Colonic mucosa (tissue), 4 donors: ENCODE measurements around the gene SCRT2. TPM values are rescaled to one million over a fixed set of nuclear protein-coding genes. Genes with fewer than 3 reads are reported as not detected.

Source experiments
- DNase-seq: peaks from one replicate; pipeline ENCODE4 v3.0.0-alpha.2; 2020
- H3K27ac ChIP-seq: fragments of 200-600 bp; one replicate; pipeline ENCODE4 v1.8.0; 2021
- H3K27me3 ChIP-seq: fragments of 200-600 bp; one replicate; pipeline ENCODE4 v1.8.0; 2021
- H3K36me3 ChIP-seq: fragments of 200-600 bp; one replicate; pipeline ENCODE4 v1.8.0; 2021
- H3K4me1 ChIP-seq: fragments of 200-600 bp; one replicate; pipeline ENCODE4 v1.8.0; 2021; ENCODE audit warnings: mild to moderate bottlenecking
- H3K4me3 ChIP-seq: fragments of 200-600 bp; one replicate; pipeline ENCODE4 v1.8.0; 2021
- H3K9ac ChIP-seq, 2 donors: one replicate each; pipeline ENCODE4 v1.7.0; 2013; ENCODE audit warnings: control low read depth in 2 of 2, low read depth in 2 of 2, low read length in 2 of 2
- H3K9me3 ChIP-seq: fragments of 200-600 bp; one replicate; pipeline ENCODE4 v1.8.0; 2021
- intact Hi-C: fragments of 100-400 bp; cut with DNase I; formaldehyde crosslinking; loops from one replicate; pipeline ENCODE4 v1.14.1; 2022
- total RNA-seq, 2 donors: library from RNA; stranded (reverse); fragmentation: NEBNext Ultra II Directional in 1 of 2; extraction: Animal tissue kit (Norgen Biotek cat#: 25700) in 1 of 2; gene quantifications; one replicate each; pipeline ENCODE4 v1.2.1, GENCODE V29; 2021
- TF ChIP-seq, protein P1 (sequence below): fragments of 200-600 bp; IDR thresholded peaks from one replicate; pipeline ENCODE4 v1.8.0; 2022; ENCODE audit warnings: antibody characterized with exemption, mild to moderate bottlenecking
- donor health status: healthy.
- donor health status: DM: no; HTN: no; CAD: no.
- donor health status: DM: no; HTN: no; CAD: no.

SCRT2 gene
- total RNA-seq, 2 donors from 2014 or later: not detected

DNA sequence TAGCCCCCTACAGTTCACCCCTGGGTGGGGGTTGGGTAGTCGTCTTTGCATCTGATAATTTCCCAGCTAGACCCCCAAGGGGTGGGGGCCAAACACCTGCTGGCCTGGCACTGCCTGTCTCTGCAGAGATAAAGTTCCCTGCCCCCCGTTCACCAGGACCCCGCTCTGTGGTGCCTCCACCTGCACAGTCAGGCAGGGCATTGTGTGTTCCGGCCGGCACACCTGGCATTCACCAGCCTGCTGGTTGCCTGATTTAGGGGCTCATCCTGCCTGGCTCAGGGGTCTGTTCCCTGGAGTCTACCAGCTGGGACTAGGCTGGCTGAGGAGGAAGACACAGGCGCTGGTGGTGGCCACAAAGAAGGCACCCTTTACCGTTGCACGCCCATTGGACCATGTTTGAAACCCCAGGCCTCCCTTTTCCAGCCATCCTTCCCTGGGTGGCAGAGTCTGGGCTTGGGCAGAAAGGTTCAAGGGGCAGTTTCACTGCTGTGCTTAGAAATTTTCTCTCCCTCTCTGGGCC lies 30.8 kb upstream of the SCRT2 start:
- Histone ChIP-seq H3K4me3 (no peak overlapping the region), H3K36me3 (no peaks in the 10 kb centered on the region), H3K9ac (no peak overlapping the region), H3K9me3 (no peaks in the 10 kb centered on the region), H3K27ac (no peak overlapping the region), H3K27me3 (peaks cover 21% of the 10 kb centered on the region), H3K4me1 (no peaks in the 10 kb centered on the region)
- no peak for DNase-seq
- intact Hi-C loops: no loop called here
- TF ChIP-seq, protein P1, sequence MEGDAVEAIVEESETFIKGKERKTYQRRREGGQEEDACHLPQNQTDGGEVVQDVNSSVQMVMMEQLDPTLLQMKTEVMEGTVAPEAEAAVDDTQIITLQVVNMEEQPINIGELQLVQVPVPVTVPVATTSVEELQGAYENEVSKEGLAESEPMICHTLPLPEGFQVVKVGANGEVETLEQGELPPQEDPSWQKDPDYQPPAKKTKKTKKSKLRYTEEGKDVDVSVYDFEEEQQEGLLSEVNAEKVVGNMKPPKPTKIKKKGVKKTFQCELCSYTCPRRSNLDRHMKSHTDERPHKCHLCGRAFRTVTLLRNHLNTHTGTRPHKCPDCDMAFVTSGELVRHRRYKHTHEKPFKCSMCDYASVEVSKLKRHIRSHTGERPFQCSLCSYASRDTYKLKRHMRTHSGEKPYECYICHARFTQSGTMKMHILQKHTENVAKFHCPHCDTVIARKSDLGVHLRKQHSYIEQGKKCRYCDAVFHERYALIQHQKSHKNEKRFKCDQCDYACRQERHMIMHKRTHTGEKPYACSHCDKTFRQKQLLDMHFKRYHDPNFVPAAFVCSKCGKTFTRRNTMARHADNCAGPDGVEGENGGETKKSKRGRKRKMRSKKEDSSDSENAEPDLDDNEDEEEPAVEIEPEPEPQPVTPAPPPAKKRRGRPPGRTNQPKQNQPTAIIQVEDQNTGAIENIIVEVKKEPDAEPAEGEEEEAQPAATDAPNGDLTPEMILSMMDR: no peak

DNA sequence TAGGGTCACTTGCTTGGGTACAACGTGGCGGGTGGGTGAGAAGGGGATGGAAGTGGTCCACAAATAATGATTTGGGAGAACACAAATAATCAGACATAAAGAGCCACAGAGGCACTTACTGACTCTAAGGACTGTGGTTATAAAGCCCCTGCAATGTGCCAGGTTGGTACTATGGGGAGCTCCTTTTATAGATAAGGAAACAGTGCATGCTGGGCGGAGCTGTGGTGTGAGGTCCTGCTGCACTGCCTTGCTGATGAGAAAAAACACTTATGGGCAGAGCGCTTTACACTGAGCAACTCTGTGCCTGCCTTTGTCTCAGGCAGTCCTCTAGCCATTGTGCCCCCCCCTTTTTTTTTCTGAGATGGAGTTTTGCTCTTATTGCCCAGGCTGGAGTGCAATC lies 29.1 kb upstream of the SCRT2 start:
- intact Hi-C loops: no loop called here
- peaks cover 6% of the 10 kb centered on the region for H3K27me3 ChIP-seq
- no peaks in the 10 kb centered on the region for H3K4me1 ChIP-seq
- no peaks in the 10 kb centered on the region for H3K9me3 ChIP-seq
- TF ChIP-seq, protein P1: no peak
- DNase-seq: no peak
- no peak overlapping the region for H3K4me3 ChIP-seq
- no peak overlapping the region for H3K27ac ChIP-seq
- no peaks in the 10 kb centered on the region for H3K36me3 ChIP-seq
- H3K9ac ChIP-seq: no peak overlapping the region

DNA sequence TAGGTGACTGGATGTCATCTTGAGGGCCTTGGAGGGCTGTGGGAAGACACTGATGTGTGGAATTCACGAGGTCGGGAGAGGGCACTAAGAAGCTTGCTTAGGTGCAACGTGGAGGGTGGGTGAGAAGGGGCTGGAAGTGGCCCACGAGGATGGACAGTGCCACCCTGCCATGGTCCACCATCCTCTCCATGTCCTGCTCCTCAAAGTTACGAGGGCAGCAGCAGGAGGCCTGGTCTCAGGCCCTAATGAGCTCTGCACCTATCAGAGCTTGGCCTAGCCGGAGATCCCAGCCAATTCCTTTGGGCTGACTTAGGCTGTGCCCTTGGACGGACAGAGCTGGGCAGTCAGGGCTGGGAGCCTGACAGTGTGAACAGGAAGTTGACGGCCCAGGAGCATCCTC lies 27.8 kb upstream of the SCRT2 start:
- Histone ChIP-seq H3K4me3 (no peak overlapping the region), H3K36me3 (no peaks in the 10 kb centered on the region), H3K27ac (no peak overlapping the region), H3K9me3 (no peaks in the 10 kb centered on the region), H3K9ac (no peak overlapping the region), H3K4me1 (no peaks in the 10 kb centered on the region), H3K27me3 (no peaks in the 10 kb centered on the region)
- intact Hi-C loops: no loop called here
- no peak for DNase-seq
- TF ChIP-seq, protein P1: no peak

DNA sequence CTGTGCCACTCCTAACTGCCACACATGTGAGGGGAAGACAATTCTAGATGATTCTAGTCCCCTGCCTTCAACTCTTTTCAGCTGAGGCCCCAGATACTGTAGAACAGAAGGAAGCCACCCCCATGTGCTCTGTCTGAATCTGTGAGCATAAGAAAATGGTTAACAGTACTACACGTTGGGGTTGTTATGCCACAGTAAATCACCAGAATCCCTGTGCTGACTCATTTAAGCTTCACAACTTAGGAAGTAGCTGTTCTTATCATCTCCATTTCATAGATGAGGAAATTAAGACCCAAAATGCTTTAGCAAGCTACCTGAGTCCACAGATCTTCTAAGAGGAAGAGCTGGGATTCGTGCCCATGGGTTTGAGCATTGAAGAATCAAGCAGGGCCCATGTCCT lies 27.4 kb upstream of the SCRT2 start:
- Histone ChIP-seq H3K27ac (no peak overlapping the region), H3K36me3 (no peaks in the 10 kb centered on the region), H3K9me3 (no peaks in the 10 kb centered on the region), H3K4me3 (no peak overlapping the region), H3K4me1 (no peaks in the 10 kb centered on the region), H3K27me3 (no peaks in the 10 kb centered on the region), H3K9ac (no peak overlapping the region)
- intact Hi-C loops: no loop called here
- no peak for DNase-seq
- TF ChIP-seq, protein P1: no peak

DNA sequence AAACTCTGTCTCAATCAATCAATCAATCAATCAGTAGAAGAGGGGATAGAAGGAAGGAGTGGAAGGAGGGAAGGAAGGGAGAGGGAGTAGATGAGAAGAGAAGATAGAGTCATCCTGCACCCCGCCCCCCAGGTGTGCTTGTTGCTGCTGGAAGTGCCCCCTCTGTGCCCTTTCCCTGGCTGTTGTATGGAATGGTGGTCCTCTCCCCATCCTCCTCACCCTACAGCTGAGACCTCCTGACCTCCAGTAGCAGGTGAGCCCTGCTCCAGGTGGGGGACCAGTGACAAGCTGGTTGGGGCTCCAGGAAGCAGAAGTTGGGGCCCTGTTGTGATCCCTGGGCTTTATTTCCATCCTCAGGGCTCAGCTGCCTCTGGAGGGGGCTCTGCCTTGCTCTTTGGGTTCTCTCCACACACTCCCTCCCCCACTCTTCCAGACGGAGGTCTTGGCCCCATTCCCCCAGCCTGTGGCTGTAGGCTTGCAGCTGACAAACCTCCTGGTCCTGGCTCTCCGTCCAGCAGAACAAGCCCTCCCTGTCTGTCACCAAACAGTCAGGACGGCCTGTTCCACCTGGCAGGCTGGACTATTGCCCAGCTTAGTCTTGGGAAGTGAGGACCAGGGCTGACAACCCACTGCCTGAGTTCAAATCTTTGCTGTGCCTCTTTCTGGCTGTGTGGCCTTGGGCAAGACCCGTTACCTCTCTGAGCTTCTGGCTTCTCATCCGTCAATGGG lies 26.0 kb upstream of the SCRT2 start:
- Histone ChIP-seq H3K27me3 (no peaks in the 10 kb centered on the region), H3K4me3 (no peak overlapping the region), H3K27ac (no peak overlapping the region), H3K9ac (no peak overlapping the region), H3K36me3 (no peaks in the 10 kb centered on the region), H3K4me1 (no peaks in the 10 kb centered on the region), H3K9me3 (no peaks in the 10 kb centered on the region)
- TF ChIP-seq, protein P1: no peak
- intact Hi-C loops: no loop called here
- DNase-seq: no peak
